HEK293 (cell line): ENCODE results near the gene TP73.

Experiments
- CTCF ChIA-PET: fragments of 350-600 bp; formaldehyde crosslinking; extraction: SDS; loops from one replicate; lab custom pipeline; 2021; ENCODE audit warnings: antibody characterized with exemption; lab: Yijun Ruan, JAX
- POLR2A ChIA-PET: fragments of 300-600 bp; formaldehyde crosslinking; extraction: SDS; loops from one replicate; lab custom pipeline; 2020; ENCODE audit warnings: antibody characterized with exemption, inconsistent platforms; lab: Yijun Ruan, JAX
- H3K27ac ChIP-seq: fragments of 200-500 bp; sonication (Bioruptor generic); 2 replicates; pipeline ENCODE4 v1.5.1; 2014; ENCODE audit warnings: low read depth, low read length, control low read depth, inconsistent platforms; ENCODE audit errors: extremely low read depth
- H3K36me3 ChIP-seq, 2 experiments: fragments of 200-500 bp in 1 of 2; sonication (Bioruptor generic) in 1 of 2; 1 replicate in 1 of 2; 2 replicates in 1 of 2; pipeline ENCODE4 v1.5.1; 2014 to 2017; ENCODE audit warnings: inconsistent platforms in 2 of 2, low read length in 2 of 2; ENCODE audit not compliant: control insufficient read depth in 2 of 2, insufficient read depth in 1 of 2
- H3K4me1 ChIP-seq: fragments of 200-500 bp; sonication (Bioruptor generic); 2 replicates; pipeline ENCODE4 v1.5.1; 2014; ENCODE audit warnings: mild to moderate bottlenecking, low read length, inconsistent platforms; ENCODE audit not compliant: control insufficient read depth, insufficient read depth
- H3K4me3 ChIP-seq: 2 replicates; pipeline ENCODE4 v1.5.1; 2011; ENCODE audit warnings: low read depth, mild to moderate bottlenecking, control low read depth, low read length, moderate library complexity
- H3K9me3 ChIP-seq: fragments of 200-500 bp; sonication (Bioruptor generic); 2 replicates; pipeline ENCODE4 v1.5.1; 2014; ENCODE audit warnings: low read depth, low read length, inconsistent platforms; ENCODE audit not compliant: control insufficient read depth, insufficient read depth
- FEZF1 ChIP-seq: fragments of 450-650 bp; formaldehyde crosslinking; IDR thresholded peaks from 2 replicates; pipeline ENCODE4 v1.5.1; 2016; ENCODE audit warnings: missing biosample characterization, missing genetic modification characterization
- IKZF3 ChIP-seq: fragments of 450-650 bp; IDR thresholded peaks from 2 replicates; pipeline ENCODE4 v1.5.0; 2018; ENCODE audit warnings: missing biosample characterization, mild to moderate bottlenecking, missing genetic modification characterization, moderate library complexity
- ZBTB48 ChIP-seq: fragments of 450-650 bp; formaldehyde crosslinking; IDR thresholded peaks from 2 replicates; pipeline ENCODE4 v1.5.1; 2016; ENCODE audit warnings: missing biosample characterization, missing genetic modification characterization
- ZNF10 ChIP-seq: fragments of 450-650 bp; formaldehyde crosslinking; IDR thresholded peaks from 2 replicates; pipeline ENCODE4 v1.5.1; 2017; ENCODE audit warnings: missing biosample characterization, missing genetic modification characterization
- ZNF2 ChIP-seq: fragments of 450-650 bp; formaldehyde crosslinking; IDR thresholded peaks from 2 replicates; pipeline ENCODE4 v1.5.1; 2016; ENCODE audit warnings: missing biosample characterization, missing genetic modification characterization
- ZNF274 ChIP-seq, 2 experiments: fragments of 200-500 bp in 1 of 2; fragments of 450-650 bp in 1 of 2; sonication (Bioruptor generic) in 1 of 2; formaldehyde crosslinking in 1 of 2; IDR thresholded peaks; 2 replicates each; pipeline versions ENCODE4 v1.5.1 to v1.6.1; 2014 to 2016; ENCODE audit warnings: borderline replicate concordance in 1 of 2, inconsistent platforms in 1 of 2, low read length in 1 of 2, missing biosample characterization in 1 of 2, missing genetic modification characterization in 1 of 2
- ZNF302 ChIP-seq: fragments of 450-650 bp; formaldehyde crosslinking; IDR thresholded peaks from 2 replicates; pipeline ENCODE4 v1.5.1; 2016; ENCODE audit warnings: missing biosample characterization, missing genetic modification characterization, low read depth
- ZNF366 ChIP-seq: fragments of 450-650 bp; formaldehyde crosslinking; conservative IDR thresholded peaks from 2 replicates; pipeline ENCODE4 v1.5.1; 2016; ENCODE audit warnings: missing biosample characterization, missing genetic modification characterization
- ZNF416 ChIP-seq: fragments of 450-650 bp; formaldehyde crosslinking; IDR thresholded peaks from 2 replicates; pipeline ENCODE4 v1.5.1; 2016; ENCODE audit warnings: missing biosample characterization, missing genetic modification characterization
- ZNF426 ChIP-seq: fragments of 450-650 bp; formaldehyde crosslinking; IDR thresholded peaks from 2 replicates; pipeline ENCODE4 v1.5.1; 2017; ENCODE audit warnings: missing biosample characterization, missing genetic modification characterization, mild to moderate bottlenecking, inconsistent platforms, moderate library complexity
- ZNF48 ChIP-seq: fragments of 450-650 bp; formaldehyde crosslinking; IDR thresholded peaks from 2 replicates; pipeline ENCODE4 v1.5.1; 2016; ENCODE audit warnings: missing biosample characterization, missing genetic modification characterization
- ZNF510 ChIP-seq: fragments of 450-650 bp; formaldehyde crosslinking; IDR thresholded peaks from 2 replicates; pipeline ENCODE4 v1.5.1; 2018; ENCODE audit warnings: mild to moderate bottlenecking, missing genetic modification characterization, missing biosample characterization; ENCODE audit not compliant: insufficient replicate concordance
- ZNF514 ChIP-seq: fragments of 450-650 bp; formaldehyde crosslinking; IDR thresholded peaks from 2 replicates; pipeline ENCODE4 v1.5.1; 2016; ENCODE audit warnings: missing biosample characterization, missing genetic modification characterization
- ZNF621 ChIP-seq: fragments of 450-650 bp; formaldehyde crosslinking; IDR thresholded peaks from 2 replicates; pipeline ENCODE4 v1.5.1; 2017; ENCODE audit warnings: missing biosample characterization, missing genetic modification characterization
- ZNF670 ChIP-seq: fragments of 450-650 bp; formaldehyde crosslinking; IDR thresholded peaks from 2 replicates; pipeline ENCODE4 v1.5.1; 2016; ENCODE audit warnings: missing biosample characterization, missing genetic modification characterization, low read depth
- ZNF785 ChIP-seq: fragments of 450-650 bp; formaldehyde crosslinking; IDR thresholded peaks from 2 replicates; pipeline ENCODE4 v1.5.1; 2016; ENCODE audit warnings: missing biosample characterization, missing genetic modification characterization
- TF ChIP-seq, protein P1 (sequence below): fragments of 450-650 bp; formaldehyde crosslinking; IDR thresholded peaks from 2 replicates; pipeline ENCODE4; 2016; ENCODE audit warnings: missing biosample characterization, missing genetic modification characterization
- TF ChIP-seq, protein P2 (sequence below): fragments of 450-650 bp; formaldehyde crosslinking; optimal IDR thresholded peaks from 2 replicates; pipeline ENCODE3; 2016; ENCODE audit warnings: missing biosample characterization, mild to moderate bottlenecking, missing genetic modification characterization
- TF ChIP-seq, protein P3 (sequence below): fragments of 450-650 bp; IDR thresholded peaks from 2 replicates; pipeline ENCODE4 v1.5.1; 2018; ENCODE audit warnings: missing biosample characterization, missing genetic modification characterization
- TF ChIP-seq, protein P4 (sequence below): fragments of 450-650 bp; formaldehyde crosslinking; IDR thresholded peaks from 2 replicates; pipeline ENCODE4 v1.5.1; 2016; ENCODE audit warnings: missing biosample characterization, missing genetic modification characterization
- TF ChIP-seq, protein P5 (sequence below): fragments of 450-650 bp; formaldehyde crosslinking; IDR thresholded peaks from 2 replicates; pipeline ENCODE4 v1.5.1; 2016; ENCODE audit warnings: missing biosample characterization, missing genetic modification characterization
- TF ChIP-seq, protein P6 (sequence below): fragments of 450-650 bp; formaldehyde crosslinking; IDR thresholded peaks from 2 replicates; pipeline ENCODE4 v1.5.1; 2016; ENCODE audit warnings: missing biosample characterization, missing genetic modification characterization
- TF ChIP-seq, protein P7 (sequence below): fragments of 450-650 bp; formaldehyde crosslinking; IDR thresholded peaks from 2 replicates; pipeline ENCODE4 v1.5.1; 2017; ENCODE audit warnings: missing biosample characterization, missing genetic modification characterization
- TF ChIP-seq, protein P8 (sequence below): fragments of 450-650 bp; formaldehyde crosslinking; IDR thresholded peaks from 2 replicates; pipeline ENCODE4 v1.5.1; 2016; ENCODE audit warnings: missing biosample characterization, missing genetic modification characterization

Gene TP73

DNA sequence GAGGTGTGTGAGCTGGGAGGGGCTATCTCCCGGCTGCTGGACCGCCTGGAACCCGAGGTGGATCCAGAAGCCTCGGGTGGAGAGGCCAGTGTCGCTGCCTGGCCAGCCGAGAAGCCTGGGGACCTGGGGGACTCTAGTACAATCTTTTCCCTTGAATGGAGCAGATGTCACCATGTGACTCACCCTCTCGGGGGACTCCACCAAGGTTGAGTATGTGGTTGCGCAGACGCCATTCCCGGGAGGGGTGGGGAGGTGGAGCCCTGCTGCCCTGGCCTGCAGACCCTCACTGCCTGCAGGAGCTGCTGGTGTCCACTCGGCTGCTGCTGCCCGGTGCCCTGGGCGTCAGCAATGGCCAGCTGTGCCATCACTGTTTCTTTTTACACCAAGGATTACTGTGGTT, 40.3 kb downstream of the TP73 start:
- ChIA-PET CTCF (no interaction called here), POLR2A (no interaction called here)
- no peak overlapping the region for H3K27ac ChIP-seq
- peaks cover 0 to 6% of the 10 kb centered on the region in 2 experiments; a peak in 1 of 3 replicates for H3K36me3 ChIP-seq
- H3K4me1 ChIP-seq = no peaks in the 10 kb centered on the region
- no peaks in the 10 kb centered on the region for H3K9me3 ChIP-seq
- no peak overlapping the region for H3K4me3 ChIP-seq
- TF ChIP-seq, protein P1, sequence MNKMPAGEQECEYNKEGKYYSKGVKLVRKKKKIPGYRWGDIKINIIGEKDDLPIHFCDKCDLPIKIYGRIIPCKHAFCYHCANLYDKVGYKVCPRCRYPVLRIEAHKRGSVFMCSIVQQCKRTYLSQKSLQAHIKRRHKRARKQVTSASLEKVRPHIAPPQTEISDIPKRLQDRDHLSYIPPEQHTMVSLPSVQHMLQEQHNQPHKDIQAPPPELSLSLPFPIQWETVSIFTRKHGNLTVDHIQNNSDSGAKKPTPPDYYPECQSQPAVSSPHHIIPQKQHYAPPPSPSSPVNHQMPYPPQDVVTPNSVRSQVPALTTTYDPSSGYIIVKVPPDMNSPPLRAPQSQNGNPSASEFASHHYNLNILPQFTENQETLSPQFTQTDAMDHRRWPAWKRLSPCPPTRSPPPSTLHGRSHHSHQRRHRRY = no peak
- TF ChIP-seq ZNF426 (tag by site-specific recombination) (no peak), ZNF785 (tag by site-specific recombination) (no peak), ZBTB48 (tag by site-specific recombination) (no peak)
- TF ChIP-seq, protein P2, sequence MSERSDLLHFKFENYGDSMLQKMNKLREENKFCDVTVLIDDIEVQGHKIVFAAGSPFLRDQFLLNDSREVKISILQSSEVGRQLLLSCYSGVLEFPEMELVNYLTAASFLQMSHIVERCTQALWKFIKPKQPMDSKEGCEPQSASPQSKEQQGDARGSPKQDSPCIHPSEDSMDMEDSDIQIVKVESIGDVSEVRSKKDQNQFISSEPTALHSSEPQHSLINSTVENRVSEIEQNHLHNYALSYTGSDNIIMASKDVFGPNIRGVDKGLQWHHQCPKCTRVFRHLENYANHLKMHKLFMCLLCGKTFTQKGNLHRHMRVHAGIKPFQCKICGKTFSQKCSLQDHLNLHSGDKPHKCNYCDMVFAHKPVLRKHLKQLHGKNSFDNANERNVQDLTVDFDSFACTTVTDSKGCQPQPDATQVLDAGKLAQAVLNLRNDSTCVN (tag by site-specific recombination) = no peak
- TF ChIP-seq, protein P3, sequence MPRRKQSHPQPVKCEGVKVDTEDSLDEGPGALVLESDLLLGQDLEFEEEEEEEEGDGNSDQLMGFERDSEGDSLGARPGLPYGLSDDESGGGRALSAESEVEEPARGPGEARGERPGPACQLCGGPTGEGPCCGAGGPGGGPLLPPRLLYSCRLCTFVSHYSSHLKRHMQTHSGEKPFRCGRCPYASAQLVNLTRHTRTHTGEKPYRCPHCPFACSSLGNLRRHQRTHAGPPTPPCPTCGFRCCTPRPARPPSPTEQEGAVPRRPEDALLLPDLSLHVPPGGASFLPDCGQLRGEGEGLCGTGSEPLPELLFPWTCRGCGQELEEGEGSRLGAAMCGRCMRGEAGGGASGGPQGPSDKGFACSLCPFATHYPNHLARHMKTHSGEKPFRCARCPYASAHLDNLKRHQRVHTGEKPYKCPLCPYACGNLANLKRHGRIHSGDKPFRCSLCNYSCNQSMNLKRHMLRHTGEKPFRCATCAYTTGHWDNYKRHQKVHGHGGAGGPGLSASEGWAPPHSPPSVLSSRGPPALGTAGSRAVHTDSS = no peak
- TF ChIP-seq, protein P4, sequence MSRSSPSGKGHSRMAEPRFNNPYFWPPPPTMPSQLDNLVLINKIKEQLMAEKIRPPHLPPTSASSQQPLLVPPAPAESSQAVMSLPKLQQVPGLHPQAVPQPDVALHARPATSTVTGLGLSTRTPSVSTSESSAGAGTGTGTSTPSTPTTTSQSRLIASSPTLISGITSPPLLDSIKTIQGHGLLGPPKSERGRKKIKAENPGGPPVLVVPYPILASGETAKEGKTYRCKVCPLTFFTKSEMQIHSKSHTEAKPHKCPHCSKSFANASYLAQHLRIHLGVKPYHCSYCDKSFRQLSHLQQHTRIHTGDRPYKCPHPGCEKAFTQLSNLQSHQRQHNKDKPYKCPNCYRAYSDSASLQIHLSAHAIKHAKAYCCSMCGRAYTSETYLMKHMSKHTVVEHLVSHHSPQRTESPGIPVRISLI (tag by site-specific recombination) = no peak
- TF ChIP-seq, protein P5, sequence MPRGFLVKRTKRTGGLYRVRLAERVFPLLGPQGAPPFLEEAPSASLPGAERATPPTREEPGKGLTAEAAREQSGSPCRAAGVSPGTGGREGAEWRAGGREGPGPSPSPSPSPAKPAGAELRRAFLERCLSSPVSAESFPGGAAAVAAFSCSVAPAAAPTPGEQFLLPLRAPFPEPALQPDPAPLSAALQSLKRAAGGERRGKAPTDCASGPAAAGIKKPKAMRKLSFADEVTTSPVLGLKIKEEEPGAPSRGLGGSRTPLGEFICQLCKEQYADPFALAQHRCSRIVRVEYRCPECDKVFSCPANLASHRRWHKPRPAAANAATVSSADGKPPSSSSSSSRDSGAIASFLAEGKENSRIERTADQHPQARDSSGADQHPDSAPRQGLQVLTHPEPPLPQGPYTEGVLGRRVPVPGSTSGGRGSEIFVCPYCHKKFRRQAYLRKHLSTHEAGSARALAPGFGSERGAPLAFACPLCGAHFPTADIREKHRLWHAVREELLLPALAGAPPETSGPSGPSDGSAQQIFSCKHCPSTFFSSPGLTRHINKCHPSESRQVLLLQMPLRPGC (tag by site-specific recombination) = no peak
- TF ChIP-seq, protein P6, sequence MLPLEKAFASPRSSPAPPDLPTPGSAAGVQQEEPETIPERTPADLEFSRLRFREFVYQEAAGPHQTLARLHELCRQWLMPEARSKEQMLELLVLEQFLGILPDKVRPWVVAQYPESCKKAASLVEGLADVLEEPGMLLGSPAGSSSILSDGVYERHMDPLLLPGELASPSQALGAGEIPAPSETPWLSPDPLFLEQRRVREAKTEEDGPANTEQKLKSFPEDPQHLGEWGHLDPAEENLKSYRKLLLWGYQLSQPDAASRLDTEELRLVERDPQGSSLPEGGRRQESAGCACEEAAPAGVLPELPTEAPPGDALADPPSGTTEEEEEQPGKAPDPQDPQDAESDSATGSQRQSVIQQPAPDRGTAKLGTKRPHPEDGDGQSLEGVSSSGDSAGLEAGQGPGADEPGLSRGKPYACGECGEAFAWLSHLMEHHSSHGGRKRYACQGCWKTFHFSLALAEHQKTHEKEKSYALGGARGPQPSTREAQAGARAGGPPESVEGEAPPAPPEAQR (tag by site-specific recombination) = no peak

DNA sequence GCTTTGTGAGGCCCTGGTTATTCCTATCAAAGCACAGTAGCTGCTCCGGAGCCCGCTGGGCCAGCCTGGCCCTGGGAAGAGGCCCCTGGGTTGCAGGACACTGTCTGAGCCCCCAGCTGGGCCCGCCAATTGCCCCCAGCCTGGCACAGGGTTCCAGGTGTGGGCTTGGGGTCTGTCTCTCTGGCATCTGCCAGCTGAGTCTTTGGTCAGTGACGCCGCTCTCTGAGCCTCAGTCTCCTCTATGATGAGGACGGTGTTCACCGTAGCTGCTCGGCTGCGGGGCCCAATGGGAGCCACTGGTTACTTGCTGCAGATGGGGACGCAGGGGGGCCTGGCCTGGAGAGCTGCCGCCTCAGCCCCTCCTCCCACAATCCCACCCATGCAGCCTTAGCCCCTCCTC, 41.0 kb downstream of the TP73 start:
- H3K9me3 ChIP-seq = no peaks in the 10 kb centered on the region
- ChIA-PET POLR2A (no interaction called here), CTCF (no interaction called here)
- peaks cover 0 to 10% of the 10 kb centered on the region in 2 experiments; a peak in 1 of 3 replicates for H3K36me3 ChIP-seq
- no peak overlapping the region for H3K27ac ChIP-seq
- H3K4me1 ChIP-seq = no peaks in the 10 kb centered on the region
- no peak overlapping the region for H3K4me3 ChIP-seq
- TF ChIP-seq, protein P7, sequence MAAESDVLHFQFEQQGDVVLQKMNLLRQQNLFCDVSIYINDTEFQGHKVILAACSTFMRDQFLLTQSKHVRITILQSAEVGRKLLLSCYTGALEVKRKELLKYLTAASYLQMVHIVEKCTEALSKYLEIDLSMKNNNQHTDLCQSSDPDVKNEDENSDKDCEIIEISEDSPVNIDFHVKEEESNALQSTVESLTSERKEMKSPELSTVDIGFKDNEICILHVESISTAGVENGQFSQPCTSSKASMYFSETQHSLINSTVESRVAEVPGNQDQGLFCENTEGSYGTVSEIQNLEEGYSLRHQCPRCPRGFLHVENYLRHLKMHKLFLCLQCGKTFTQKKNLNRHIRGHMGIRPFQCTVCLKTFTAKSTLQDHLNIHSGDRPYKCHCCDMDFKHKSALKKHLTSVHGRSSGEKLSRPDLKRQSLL = no peak
- TF ChIP-seq ZNF670 (tag by site-specific recombination) (no peak), ZNF48 (tag by site-specific recombination) (no peak), ZNF416 (tag by site-specific recombination) (no peak), ZNF514 (tag by site-specific recombination) (no peak), IKZF3 (tag by site-specific recombination) (no peak), FEZF1 (tag by site-specific recombination) (no peak), ZNF274 (IDR thresholded peaks at IDR 0.05; ENCODE audit: low read length) (no peak), ZNF274 (tag by site-specific recombination; IDR thresholded peaks at IDR 0.05; ENCODE audit: borderline replicate concordance) (no peak), ZNF2 (tag by site-specific recombination) (no peak), ZNF510 (no peak), ZNF302 (tag by site-specific recombination) (no peak), ZNF10 (tag by site-specific recombination) (no peak), ZNF366 (tag by site-specific recombination) (no peak), ZNF621 (tag by site-specific recombination) (no peak)
- TF ChIP-seq, protein P8, sequence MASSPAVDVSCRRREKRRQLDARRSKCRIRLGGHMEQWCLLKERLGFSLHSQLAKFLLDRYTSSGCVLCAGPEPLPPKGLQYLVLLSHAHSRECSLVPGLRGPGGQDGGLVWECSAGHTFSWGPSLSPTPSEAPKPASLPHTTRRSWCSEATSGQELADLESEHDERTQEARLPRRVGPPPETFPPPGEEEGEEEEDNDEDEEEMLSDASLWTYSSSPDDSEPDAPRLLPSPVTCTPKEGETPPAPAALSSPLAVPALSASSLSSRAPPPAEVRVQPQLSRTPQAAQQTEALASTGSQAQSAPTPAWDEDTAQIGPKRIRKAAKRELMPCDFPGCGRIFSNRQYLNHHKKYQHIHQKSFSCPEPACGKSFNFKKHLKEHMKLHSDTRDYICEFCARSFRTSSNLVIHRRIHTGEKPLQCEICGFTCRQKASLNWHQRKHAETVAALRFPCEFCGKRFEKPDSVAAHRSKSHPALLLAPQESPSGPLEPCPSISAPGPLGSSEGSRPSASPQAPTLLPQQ (tag by site-specific recombination) = no peak
